Germinal center (tissue), 1 donor: ENCODE data around the gene PRKD1.

Experiments
- DNase-seq: peaks from one replicate; pipeline ENCODE4 v3.0.0; 2012; ENCODE audit warnings: mixed read lengths, low spot score

PRKD1 gene

GRCh38 chr14:29671034-29671433, 256.6 kb downstream of the PRKD1 start:
- DNase-seq = no peak

- DNase-seq = no peak
These were observed 259.4 kb downstream of the PRKD1 start for GRCh38 chr14:29668201-29668600.

DNA sequence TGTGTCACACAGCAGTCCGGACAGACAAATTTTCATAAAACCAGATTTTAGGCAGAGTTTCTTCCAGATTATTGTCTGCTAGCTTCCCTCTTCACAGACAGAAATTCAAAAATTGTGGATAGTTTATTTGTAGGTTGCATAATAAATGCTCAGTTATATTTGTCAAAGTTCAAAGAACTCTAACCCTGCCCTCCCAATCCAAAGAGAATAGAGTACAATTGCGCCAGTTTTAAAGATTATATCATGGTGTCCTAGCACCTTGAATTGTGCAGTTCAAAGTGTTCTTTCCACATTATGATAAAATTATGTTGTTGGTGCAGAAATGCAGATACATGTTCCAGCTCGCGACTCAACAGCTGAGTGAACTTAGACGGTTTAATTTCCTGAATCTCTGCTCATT, 263.1 kb downstream of the PRKD1 start:
- DNase-seq = no peak

DNA sequence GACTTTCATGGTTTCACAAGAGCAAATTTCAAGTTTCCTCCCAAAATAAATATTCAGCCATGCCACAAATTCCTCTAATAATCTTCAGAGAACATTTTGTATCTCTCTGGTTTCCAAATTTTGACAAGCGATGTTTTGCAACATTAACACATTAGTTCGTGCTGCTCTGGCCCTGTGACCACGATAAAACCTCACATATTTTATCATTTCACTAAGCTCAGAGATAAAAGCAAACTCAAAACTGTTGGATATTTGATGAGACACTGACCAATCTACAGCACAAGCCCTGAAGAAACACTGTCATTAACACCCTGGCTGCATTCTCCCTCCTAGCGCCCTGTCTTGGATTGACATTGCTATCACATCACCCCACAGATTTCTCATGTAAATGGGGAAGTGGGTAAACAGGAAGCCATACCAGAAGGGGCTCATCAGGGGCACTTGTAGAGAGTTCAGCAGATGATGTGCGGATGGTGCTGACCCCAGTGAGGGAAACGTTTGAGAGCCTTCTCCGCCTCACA, 264.3 kb downstream of the PRKD1 start:
- DNase-seq = no peak

DNA sequence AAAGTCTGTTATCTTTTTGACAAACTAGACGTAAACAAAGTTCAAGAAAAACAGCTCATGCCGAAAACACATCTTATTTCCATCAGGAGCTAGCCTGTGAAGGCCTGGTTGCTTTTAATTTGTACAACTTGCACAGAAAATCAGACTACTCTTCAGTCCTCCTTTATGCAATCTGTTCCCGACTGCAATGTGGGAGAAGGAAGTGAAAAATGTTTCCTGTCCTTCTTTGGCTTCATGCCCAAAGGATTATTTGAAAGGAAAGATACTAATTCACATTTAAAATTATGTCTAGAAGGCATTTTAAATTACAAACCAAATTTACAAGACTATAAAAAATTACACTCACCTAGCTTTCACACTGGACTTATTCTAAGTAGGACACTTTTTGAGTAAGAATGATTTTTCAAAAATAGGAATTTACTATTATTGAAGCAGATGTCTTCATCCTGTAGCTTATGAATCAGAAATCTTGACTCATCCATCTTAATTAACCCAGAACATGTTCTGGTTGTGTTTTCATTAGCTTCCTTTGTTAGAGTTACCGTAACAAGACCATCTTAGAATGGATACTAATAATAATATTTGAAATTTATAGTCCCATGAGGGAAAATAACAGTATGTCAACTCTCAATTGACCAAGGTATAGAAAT, 272.6 kb downstream of the PRKD1 start:
- no peak for DNase-seq

GRCh38 chr14:29653303-29653702, 274.3 kb downstream of the PRKD1 start:
- no peak for DNase-seq

DNA sequence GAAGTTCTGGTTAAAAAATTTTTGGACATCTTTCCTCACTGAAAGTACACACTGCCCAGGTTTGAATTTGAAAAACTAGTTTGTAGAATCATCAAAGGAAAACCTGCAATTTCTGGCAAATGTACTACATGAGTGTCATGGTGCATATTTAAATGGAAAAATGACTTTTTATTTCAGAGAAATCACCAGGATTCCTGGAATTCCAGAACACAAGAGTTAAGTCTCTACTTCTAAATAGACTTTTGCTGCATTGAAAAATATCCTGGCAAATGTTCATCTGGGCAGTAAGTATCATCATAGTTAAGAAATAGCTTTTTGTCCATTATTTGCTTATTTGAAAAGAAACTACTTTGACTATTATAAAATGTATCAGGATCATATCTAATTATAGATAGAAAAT, 275.1 kb downstream of the PRKD1 start:
- no peak for DNase-seq

- no peak for DNase-seq
These were observed 276.9 kb downstream of the PRKD1 start for GRCh38 chr14:29650554-29651269.

DNA sequence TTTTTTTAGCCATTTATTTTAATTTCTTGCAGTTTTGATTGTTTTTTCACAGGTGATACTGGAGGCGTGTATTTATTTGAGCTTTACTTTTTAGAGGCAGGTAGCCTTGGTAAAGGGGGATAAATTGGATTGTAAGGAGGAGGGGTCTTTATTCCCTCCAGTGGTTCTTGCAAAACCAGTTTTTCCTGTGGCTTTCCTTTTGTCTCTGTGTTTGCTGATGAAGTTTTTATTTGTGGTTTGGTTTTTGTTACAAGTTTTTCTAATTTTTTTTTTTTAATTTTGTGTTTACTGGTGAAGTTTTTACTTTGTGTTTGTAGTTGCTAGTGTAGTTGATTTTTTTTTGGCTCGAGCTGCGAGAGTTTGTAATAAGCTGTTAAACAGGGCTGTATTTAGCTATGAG, 278.5 kb downstream of the PRKD1 start:
- DNase-seq = no peak

DNA sequence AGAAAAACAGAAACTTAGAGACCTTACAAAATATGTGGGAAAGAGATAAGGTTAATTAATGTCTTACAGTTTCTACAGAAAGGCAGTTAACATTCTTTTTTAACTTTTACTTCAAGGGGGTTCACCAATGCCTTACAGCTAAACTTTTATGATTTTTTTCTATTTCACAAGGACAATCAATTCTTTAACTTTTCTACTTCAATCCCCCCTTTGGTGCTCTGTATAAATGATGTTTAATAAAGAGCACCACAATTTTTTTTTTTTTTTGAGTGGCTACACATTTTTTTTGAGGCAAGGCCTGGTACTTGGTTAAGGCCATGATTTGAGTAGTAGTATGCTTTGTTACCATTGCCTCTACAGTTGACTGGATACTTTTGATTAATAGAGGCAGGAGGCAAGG, 279.6 kb downstream of the PRKD1 start:
- DNase-seq = no peak

DNA sequence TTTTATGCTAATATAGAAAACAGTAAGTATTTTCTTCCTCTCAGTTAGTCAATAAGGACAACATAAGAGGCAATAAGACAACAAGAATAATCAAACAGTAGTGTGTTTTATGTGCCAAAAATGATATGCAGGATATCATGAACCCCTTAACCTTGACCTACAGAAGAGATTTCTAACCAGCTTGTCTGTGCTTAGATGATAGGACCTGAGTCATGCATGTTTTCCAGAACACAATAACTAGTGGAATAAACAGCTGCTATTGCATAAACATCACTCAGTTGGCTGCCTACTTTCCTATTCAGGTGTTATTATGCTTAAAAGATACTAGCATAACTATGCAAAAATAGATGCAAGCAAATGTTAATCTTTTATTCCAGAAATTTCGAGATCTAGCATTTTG, 282.5 kb downstream of the PRKD1 start:
- no peak for DNase-seq

- DNase-seq = no peak
These were observed 284.0 kb downstream of the PRKD1 start for GRCh38 chr14:29643433-29644211.

DNA sequence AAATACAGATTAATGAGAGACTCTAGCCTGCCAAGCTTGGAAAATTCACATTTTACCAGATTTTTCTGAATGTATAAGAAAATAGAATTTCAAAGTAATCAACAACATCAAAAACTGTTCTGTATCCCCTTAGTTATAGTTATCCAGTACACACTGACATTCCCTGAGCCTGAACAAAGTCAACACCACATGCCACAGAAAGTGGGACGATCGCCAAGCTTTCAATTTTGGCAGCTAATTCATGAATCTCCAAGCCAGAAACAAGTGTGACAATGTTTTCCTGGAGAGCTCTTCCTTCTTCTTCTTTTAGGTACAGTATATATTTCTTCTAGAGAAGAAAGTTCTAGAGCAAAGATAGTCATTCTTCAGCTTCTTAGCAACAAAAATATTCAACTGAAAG, 290.2 kb downstream of the PRKD1 start:
- DNase-seq = no peak

DNA sequence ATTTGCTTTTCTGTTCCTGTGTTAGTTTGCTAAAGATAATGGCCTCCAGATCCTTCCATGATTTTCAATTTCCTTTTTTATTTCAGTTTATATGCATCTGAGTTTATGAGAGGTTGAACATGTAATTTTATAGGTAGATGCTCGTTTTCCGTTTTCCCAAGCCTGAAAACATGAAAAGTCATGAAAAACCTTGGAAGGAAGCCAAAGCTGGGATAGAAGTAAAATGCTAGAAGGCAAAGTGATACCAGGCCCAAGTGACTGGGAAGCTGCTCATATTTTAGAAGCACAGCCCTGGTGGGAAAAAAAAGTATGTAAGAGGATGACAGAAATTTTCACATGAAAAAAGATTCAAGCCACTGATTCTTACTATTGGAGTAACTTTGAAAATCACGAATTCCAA, 290.8 kb downstream of the PRKD1 start:
- DNase-seq = no peak

DNA sequence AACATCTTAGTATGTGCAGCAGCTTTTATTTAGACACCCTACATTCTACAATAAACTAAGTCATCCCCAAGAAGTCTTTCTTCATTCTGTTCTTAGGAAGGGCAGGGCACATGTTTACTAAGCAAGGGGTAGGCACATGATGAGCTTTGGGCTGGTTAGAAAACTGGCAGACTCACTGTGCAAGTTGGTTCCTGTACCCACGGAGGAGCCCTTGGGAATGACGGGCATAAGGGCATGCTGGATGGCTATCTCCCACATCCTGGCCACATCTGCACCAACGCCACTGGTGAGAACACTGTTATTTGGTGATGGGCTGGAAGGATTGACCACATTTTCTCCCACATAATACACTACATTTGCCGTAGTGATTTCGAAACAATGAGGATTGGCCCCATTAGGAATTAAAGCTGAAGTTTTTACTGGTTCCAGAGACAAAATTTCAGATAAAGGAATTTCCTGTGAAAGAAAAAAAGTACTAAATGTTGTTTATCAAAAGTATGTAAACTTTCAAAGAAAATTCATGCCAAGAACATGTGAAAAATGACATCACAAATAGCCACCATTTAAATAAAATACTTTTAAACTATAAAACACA, 297.0 kb downstream of the PRKD1 start:
- DNase-seq = no peak

- no peak for DNase-seq
These were observed 297.8 kb downstream of the PRKD1 start for GRCh38 chr14:29629839-29630238.

DNA sequence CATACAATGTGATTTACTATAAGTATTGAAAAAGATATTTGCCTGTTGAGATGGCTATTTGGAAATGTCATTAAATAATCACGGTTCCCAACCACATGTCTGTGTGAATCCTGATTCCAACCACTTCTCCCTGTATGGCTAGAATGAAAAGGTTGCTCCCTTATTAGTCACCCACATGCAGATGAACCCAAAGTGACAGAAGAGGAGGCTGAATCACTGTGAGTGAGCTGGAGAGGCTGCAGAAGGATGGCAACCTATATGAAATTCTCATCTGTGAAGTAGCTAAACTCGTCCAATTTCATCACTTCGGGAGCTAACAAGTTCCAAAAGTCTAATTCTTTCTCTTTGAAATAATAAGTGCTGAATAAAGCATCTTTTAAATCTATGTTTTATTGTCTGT, 300.5 kb downstream of the PRKD1 start:
- no peak for DNase-seq

GRCh38 chr14:29618323-29619067, 309.2 kb downstream of the PRKD1 start:
- DNase-seq = no peak

- DNase-seq = no peak
These were observed 310.7 kb downstream of the PRKD1 start for GRCh38 chr14:29616922-29617321.

- DNase-seq = no peak
These were observed 318.8 kb downstream of the PRKD1 start for GRCh38 chr14:29608861-29609260.

- DNase-seq = no peak
These were observed 320.5 kb downstream of the PRKD1 start for GRCh38 chr14:29607169-29607568.

GRCh38 chr14:29603696-29604095, 324.0 kb downstream of the PRKD1 start:
- DNase-seq = no peak
